ENCODE data around the gene LRFN4. TPM values are rescaled to one million over a fixed set of nuclear protein-coding genes. Genes with fewer than 3 reads are reported as not detected.

The LRFN4 gene
- total RNA-seq, 4 donors from 2014 or later: 6.7 to 13.5 (median 7.2) TPM

DNA sequence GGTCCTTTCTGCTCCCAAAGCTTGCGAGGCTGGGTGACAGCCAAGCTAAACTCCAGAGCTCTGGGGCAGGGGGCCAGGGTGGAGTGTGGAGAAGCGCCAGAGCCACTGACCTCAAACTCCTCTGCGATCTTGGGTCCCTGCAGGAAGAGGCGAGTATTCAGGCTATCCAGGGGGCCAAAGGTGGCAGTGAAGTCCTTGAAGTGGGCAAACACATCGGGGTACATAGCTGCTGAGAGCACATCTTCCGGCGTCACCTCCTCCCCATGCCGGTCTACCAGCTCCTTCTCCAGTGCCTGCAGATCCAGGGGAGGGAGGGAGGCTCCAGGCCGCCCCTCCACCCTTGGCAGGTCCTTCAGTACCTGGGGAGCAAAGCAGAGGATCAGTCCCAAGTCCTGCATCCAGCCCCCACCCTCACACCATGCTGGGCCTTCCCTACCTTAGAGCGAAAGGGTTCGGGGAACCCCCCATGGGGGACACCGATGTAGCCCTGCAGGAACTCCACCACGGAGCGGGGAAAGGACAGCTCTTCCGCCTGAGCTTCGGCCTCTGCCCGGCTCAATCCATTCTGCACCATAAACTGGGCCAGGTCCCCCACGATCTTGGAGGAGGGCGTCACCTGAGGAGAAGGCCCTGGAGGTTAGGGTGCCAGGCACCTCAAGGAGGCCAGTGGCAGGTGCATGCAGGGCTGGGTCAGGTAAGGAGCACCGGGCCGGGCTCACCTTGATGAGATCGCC is 7.2 kb upstream of the LRFN4 start:
- Histone ChIP-seq H3K27me3 (no peaks in the 10 kb centered on the region), H3K4me3 (no peak overlapping the region), H3K9me3 (no peaks in the 10 kb centered on the region), H3K36me3 (peaks cover 0 to 63% (median 0%) of the 10 kb centered on the region in 3 donors), H3K4me1 (peaks cover 2 to 32% (median 2%) of the 10 kb centered on the region in 3 donors), H3K27ac (no peak overlapping the region)
- 81 to 96% methylated on average over 5 to 8 of the region's 22 CpGs for WGBS, 2 donors
- no peak for DNase-seq
- TF ChIP-seq, protein P1, sequence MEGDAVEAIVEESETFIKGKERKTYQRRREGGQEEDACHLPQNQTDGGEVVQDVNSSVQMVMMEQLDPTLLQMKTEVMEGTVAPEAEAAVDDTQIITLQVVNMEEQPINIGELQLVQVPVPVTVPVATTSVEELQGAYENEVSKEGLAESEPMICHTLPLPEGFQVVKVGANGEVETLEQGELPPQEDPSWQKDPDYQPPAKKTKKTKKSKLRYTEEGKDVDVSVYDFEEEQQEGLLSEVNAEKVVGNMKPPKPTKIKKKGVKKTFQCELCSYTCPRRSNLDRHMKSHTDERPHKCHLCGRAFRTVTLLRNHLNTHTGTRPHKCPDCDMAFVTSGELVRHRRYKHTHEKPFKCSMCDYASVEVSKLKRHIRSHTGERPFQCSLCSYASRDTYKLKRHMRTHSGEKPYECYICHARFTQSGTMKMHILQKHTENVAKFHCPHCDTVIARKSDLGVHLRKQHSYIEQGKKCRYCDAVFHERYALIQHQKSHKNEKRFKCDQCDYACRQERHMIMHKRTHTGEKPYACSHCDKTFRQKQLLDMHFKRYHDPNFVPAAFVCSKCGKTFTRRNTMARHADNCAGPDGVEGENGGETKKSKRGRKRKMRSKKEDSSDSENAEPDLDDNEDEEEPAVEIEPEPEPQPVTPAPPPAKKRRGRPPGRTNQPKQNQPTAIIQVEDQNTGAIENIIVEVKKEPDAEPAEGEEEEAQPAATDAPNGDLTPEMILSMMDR (IDR thresholded peaks at IDR 0.05): no peak
- no peak for TF ChIP-seq POLR2A (IDR thresholded peaks at IDR 0.05)
- intact Hi-C loops (cut with DNase I): no loop called here

DNA sequence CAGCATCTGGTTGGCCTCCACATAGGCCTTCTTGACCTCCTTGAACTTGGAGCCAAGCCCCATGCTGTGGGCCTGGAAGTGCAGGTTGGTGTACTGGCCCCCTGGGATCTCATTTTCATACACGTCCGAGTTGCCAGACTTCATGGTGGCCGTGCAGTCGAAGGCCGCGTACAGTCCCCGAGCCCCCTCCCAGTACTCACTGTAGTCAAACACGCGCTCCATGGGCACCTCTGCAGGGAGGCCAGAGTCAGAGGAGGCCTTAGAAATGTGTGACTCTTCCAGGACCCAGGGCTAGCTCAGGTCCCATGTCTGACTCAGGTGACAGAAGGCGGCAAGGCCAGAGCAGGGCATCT is 6.7 kb upstream of the LRFN4 start:
- H3K27ac ChIP-seq: no peak overlapping the region
- H3K36me3 ChIP-seq: peaks cover 0 to 58% (median 0%) of the 10 kb centered on the region in 3 donors
- DNase-seq: no peak
- H3K27me3 ChIP-seq: no peaks in the 10 kb centered on the region
- peaks cover 2 to 30% (median 2%) of the 10 kb centered on the region in 3 donors for H3K4me1 ChIP-seq
- no peaks in the 10 kb centered on the region for H3K9me3 ChIP-seq
- no peak overlapping the region for H3K4me3 ChIP-seq
- intact Hi-C loops (cut with DNase I): no loop called here
- WGBS, 2 donors: 87 to 93% methylated on average over 5 to 6 of the region's 10 CpGs
- TF ChIP-seq, protein P1 (IDR thresholded peaks at IDR 0.05): no peak
- TF ChIP-seq POLR2A (IDR thresholded peaks at IDR 0.05): no peak

DNA sequence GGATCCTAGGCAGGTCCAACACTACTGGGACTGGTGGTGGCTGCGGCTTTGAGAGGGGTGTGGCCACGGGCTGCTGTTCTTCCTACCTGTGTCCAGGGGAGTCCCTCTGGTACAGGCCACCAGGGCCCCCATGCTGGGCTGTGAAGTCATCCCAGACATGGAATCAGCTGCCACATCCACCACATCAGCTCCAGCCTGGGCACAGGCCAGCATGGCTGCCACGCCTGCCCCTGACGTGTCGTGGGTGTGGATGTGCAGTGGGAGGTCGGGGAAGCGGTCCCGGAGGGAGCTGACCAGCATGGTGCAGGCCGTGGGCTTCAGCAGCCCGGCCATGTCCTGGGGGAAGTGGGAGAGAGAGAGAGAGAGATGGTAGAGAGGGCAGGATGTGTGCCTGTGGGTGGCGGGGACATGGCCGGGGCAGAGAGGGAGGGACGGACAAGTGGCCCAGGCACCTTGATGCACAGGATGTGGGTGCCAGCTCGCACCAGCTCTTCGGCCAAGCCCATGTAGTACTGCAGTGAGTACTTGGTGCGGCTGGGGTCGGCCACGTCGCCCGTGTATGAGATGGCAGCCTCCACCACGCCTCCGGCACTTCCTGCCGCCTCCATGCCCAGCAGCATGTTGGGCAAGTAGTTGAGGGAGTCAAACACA is 6.2 kb upstream of the LRFN4 start:
- H3K36me3 ChIP-seq: peaks cover 0 to 53% (median 0%) of the 10 kb centered on the region in 3 donors
- H3K27me3 ChIP-seq: no peaks in the 10 kb centered on the region
- intact Hi-C loops (cut with DNase I): no loop called here
- H3K4me3 ChIP-seq: no peak overlapping the region
- peaks cover 7 to 30% (median 7%) of the 10 kb centered on the region in 3 donors for H3K4me1 ChIP-seq
- no peaks in the 10 kb centered on the region for H3K9me3 ChIP-seq
- 80 to 85% methylated on average over 2 to 14 of the region's 23 CpGs for WGBS, 2 donors
- no peak for TF ChIP-seq POLR2A (IDR thresholded peaks at IDR 0.05)
- TF ChIP-seq, protein P1 (IDR thresholded peaks at IDR 0.05): no peak
- no peak for DNase-seq
- no peak overlapping the region for H3K27ac ChIP-seq

DNA sequence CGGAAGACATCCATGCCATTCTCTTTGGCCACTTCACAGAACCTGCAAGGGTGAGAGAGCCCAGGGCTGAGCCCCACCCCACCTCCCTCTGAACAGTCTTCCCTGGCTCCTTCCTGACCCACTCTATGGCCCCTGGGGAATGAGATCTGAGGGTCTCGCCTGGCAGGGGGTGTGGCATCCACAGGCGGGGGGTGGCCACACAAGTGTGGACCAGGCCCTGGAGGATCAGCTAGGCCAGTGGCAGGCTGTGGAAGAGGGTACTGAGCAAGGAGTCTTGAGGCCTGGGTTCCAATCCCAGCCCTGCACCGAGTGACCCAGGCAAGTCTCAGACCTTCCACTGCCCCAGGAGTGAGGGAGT is 5.6 kb upstream of the LRFN4 start:
- Histone ChIP-seq H3K27me3 (no peaks in the 10 kb centered on the region), H3K27ac (no peak overlapping the region), H3K9me3 (no peaks in the 10 kb centered on the region), H3K36me3 (peaks cover 0 to 48% (median 0%) of the 10 kb centered on the region in 3 donors), H3K4me1 (peaks cover 9 to 30% (median 10%) of the 10 kb centered on the region in 3 donors), H3K4me3 (no peak overlapping the region)
- intact Hi-C loops (cut with DNase I): no loop called here
- no peak for TF ChIP-seq POLR2A (IDR thresholded peaks at IDR 0.05)
- TF ChIP-seq, protein P1 (IDR thresholded peaks at IDR 0.05): no peak
- no peak for DNase-seq
- 86% methylated on average over 3 of the region's 4 CpGs; no CpG with 5 or more reads in 1 of the 2 donors for WGBS, 2 donors
